Measurements from ENCODE around the gene C4BPA.

C4BPA gene

GRCh38 chr1:207179036-207179435, 75.0 kb downstream of the C4BPA start:
- in situ Hi-C loops (cut with MboI; ENCODE audit: low sequenced_read_pairs) = no loop called here

DNA sequence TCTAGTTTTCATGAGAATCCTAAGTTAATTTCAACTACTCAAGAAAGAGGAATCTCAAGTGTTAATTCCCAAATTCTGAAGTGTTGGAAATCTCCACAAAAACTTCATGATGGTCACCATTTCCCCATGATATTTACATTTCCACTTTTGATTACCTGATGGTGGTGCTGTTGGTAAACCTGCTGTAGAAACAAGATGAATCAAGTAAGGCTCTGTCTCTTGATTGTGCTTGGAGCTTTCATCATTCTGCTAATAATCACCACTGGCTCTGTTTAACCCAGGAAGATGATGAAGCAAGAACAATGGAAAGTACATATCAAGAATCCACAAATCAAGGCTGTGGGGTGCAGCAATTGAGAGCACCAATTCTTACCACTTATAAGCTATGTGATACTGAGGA, 77.8 kb downstream of the C4BPA start:
- in situ Hi-C loops (cut with MboI; ENCODE audit: low sequenced_read_pairs) = no loop called here

DNA sequence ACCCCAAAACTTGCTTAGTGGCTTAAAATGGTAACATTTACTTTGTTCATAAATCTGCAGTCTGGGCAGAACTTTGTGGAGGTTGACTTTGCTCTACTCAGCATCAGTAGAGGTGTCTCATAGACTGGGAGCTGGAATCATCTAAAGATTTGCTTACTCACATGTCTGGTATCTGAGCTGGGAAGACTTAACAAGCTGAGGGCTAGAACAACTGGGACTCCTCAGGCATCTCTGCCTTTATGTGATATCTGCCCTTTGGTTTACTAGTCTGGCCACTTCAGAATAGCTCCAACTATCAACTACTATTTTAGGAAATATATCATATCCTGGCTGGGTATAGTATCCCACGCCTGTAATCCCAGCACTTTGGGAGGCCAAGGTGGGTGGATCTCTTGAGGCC, 82.5 kb downstream of the C4BPA start:
- in situ Hi-C loops (cut with MboI; ENCODE audit: low sequenced_read_pairs) = no loop called here

DNA sequence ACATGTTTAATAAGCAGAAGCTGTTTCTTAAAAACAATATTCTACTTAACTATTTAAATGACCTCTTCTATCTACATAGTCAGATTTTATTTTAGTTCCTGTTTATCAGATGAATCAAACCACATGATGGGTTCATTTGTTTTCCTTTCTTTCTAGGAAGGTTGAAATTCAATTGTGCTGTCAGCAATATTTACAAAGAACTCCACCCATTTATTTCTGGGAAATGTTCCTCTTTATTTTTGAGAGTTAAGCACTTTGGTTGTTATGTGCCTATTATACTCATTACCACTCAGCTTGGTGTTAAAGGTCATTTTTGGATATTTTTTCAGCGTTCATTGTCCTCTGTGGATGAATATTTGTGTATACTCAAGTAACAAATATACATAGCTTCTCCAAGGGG, 84.9 kb downstream of the C4BPA start:
- in situ Hi-C loops (cut with MboI; ENCODE audit: low sequenced_read_pairs) = no loop called here

DNA sequence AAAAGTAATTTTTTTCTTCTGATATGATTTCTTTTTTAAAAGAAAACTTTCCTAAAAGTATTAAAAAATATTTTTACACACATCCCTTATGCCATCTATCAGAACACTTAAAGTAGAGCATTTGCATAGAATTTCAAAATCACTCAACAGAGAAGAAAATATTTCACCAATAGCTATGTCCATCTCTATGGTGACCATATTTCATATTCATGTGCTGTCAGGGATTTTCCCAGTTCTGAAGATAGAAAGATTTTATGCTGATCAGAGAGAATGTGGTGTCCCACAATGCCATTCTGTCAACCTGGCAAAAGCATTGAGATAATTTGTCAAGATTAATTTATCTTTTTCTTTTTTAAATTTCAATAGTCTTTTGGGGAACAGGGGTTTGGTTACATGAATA, 87.0 kb downstream of the C4BPA start:
- in situ Hi-C loops (cut with MboI; ENCODE audit: low sequenced_read_pairs) = no loop called here

- in situ Hi-C loops (cut with MboI; ENCODE audit: low sequenced_read_pairs) = no loop called here
These were observed 87.7 kb downstream of the C4BPA start for GRCh38 chr1:207191776-207192175.

DNA sequence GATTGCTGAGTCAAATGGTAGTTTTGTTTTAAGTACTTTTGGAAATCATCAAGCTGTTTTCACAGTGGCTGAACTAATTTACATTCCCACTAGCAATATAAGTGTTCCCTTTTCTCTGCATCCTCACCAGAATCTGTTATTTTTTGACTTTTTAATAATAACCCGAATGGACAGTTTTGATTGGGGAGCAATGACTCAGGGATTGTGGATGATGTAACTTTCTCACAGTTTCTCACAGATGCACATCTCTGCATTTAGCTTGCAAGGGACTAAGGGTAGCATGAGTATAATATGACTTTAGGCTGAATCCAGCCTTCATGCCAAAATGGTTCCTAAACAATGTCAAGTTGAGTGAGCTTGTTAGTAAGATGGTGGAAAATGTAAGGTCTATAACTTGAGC, 90.2 kb downstream of the C4BPA start:
- in situ Hi-C loops (cut with MboI; ENCODE audit: low sequenced_read_pairs) = no loop called here

Data from HL-60/S4 treated with retinoic acid at 250 ng/mL for 4 days and 3 days (cell line).